A549 (cell line): ENCODE measurements around the gene NOSIP.

ENCODE experiments used
- FOSB ChIP-seq: fragments of 250-450 bp; sonication (Bioruptor Pico); IDR thresholded peaks from 2 replicates; pipeline ENCODE4 v1.5.0; 2020; ENCODE audit warnings: mild to moderate bottlenecking, moderate library complexity
- HMGXB4 ChIP-seq: fragments of 250-450 bp; sonication (Bioruptor Pico); IDR thresholded peaks from 2 replicates; pipeline ENCODE4 v1.5.0; 2021; ENCODE audit warnings: mild to moderate bottlenecking, moderate library complexity, borderline replicate concordance

- no peak for TF ChIP-seq HMGXB4 (CRISPR knock-in tag)
- no peak for TF ChIP-seq FOSB (CRISPR knock-in tag)
Measured at GRCh38 chr19:49520705-49521319, 59.5 kb downstream of the NOSIP start.
